ENCODE measurements around the gene DLGAP3. TPM values are rescaled to one million over a fixed set of nuclear protein-coding genes. Genes with fewer than 3 reads are reported as not detected.
A peak's percentile ranks its signal among the peaks of the same experiment; 100 is the strongest.

DLGAP3 gene
- total RNA-seq, 1 donor from 2014 or later = 0.18 TPM

DNA sequence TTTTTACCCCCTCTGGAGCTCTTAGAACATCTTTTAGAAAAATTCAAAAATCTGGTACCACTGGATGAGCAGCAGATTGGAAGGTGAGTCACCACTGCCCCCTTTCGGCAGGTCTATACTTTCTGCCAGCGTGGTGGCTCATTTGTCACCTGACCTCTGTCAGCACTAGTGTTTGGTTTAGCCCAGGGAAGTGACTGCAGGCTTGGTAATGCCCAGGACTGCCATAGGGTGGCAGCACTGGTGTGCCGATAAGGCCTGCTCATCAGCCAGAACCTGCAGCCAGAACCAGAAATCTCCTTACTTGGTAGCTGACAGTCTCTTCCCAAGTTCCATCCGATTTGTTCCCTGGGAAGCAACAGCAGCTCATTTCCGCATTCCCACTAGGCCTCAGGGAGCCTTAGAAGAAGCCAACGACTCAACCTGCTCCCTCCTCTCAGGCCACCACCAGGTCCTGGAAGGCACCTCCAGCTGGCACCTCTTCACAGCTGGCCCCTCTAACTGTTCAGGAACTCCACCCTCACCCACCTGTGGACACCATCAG lies 76.7 kb downstream of the DLGAP3 start:
- Histone ChIP-seq H3K27me3 (ENCODE audit: low read depth) (no peaks in the 10 kb centered on the region), H3K4me1 (peaks cover 22% of the 10 kb centered on the region), H3K27ac (peak overlapping the region; percentile 20), H3K36me3 (peaks cover 54% of the 10 kb centered on the region), H3K9me3 (no peaks in the 10 kb centered on the region), H3K4me3 (no peak overlapping the region)
- peak; percentile 96 for TF ChIP-seq CTCF (IDR thresholded peaks at IDR 0.05)
- intact Hi-C loops (cut with DNase I) = no loop called here
- DNase-seq (peak; percentile 89), ATAC-seq (peak; percentile 97 to 99)

- no peak overlapping the region for H3K27ac ChIP-seq
- no peaks in the 10 kb centered on the region for H3K27me3 ChIP-seq (ENCODE audit: low read depth)
- H3K4me1 ChIP-seq = peaks cover 20% of the 10 kb centered on the region
- no peaks in the 10 kb centered on the region for H3K9me3 ChIP-seq
- H3K36me3 ChIP-seq = peaks cover 57% of the 10 kb centered on the region
- no peak for TF ChIP-seq CTCF (IDR thresholded peaks at IDR 0.05)
- no peak overlapping the region for H3K4me3 ChIP-seq
- intact Hi-C loops (cut with DNase I) = no loop called here
- DNase-seq (peak; percentile 53), ATAC-seq (no peak)
These were observed 77.9 kb downstream of the DLGAP3 start for GRCh38 chr1:34851431-34852105.

DNA sequence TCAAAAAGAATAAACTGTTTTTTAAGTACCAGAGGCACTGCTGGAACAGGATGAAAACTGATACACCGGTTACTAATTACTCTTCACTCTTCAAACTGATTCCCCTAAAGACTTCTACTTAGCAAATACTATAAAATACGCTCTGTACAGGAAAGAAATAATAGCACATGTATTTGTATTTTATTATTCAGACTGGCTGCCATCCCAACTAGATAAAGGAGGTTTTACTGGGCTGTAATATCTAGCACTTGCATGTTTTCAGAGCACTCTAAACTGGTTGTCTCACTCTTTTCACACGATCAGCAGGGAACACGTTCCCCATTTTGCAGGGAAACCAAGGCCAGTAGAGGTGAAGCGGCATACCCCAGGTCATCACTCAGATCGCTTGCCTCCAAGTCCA lies 79.1 kb downstream of the DLGAP3 start:
- no peak for ATAC-seq
- Histone ChIP-seq H3K36me3 (peaks cover 52% of the 10 kb centered on the region), H3K4me3 (no peak overlapping the region), H3K27ac (no peak overlapping the region), H3K9me3 (no peaks in the 10 kb centered on the region), H3K27me3 (ENCODE audit: low read depth) (no peaks in the 10 kb centered on the region), H3K4me1 (peaks cover 24% of the 10 kb centered on the region)
- DNase-seq = no peak
- no peak for TF ChIP-seq CTCF (IDR thresholded peaks at IDR 0.05)
- intact Hi-C loops (cut with DNase I) = no loop called here

DNA sequence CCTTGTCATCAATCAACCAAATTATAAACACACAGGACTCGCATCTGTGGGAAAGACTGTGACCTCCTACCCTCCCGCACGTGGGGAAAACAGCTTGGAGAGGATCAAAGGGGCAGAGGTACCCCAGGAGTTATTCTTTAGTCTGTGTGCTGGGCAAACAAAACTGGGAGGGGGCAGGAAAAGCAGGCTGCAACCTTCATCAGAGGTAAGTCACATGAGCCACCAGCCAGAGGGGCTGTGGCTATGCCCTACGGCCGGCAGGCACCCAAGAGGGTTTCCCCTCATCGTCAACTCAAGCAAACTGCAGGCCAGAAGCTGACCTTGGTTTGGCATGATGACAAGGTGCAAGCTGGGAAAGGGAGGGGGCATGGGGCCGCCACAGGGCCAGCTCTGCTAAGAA lies 82.4 kb downstream of the DLGAP3 start:
- DNase-seq = no peak
- TF ChIP-seq CTCF (IDR thresholded peaks at IDR 0.05) = no peak
- H3K27ac ChIP-seq = no peak overlapping the region
- H3K27me3 ChIP-seq (ENCODE audit: low read depth) = no peaks in the 10 kb centered on the region
- peaks cover 27% of the 10 kb centered on the region for H3K36me3 ChIP-seq
- no peak overlapping the region for H3K4me3 ChIP-seq
- H3K4me1 ChIP-seq = peaks cover 43% of the 10 kb centered on the region
- no peaks in the 10 kb centered on the region for H3K9me3 ChIP-seq
- intact Hi-C loops (cut with DNase I) = no loop called here
- ATAC-seq = no peak

GRCh38 chr1:34846265-34846664 lies 83.2 kb downstream of the DLGAP3 start:
- H3K4me1 ChIP-seq = peaks cover 41% of the 10 kb centered on the region
- intact Hi-C loops (cut with DNase I) = no loop called here

More at GRCh38 chr1:34846265-34846664, 83.2 kb downstream of the DLGAP3 start:
- Histone ChIP-seq H3K4me3 (no peak overlapping the region), H3K9me3 (no peaks in the 10 kb centered on the region), H3K27ac (no peak overlapping the region), H3K36me3 (peaks cover 27% of the 10 kb centered on the region), H3K27me3 (ENCODE audit: low read depth) (no peaks in the 10 kb centered on the region)
- TF ChIP-seq CTCF (IDR thresholded peaks at IDR 0.05) = no peak
- DNase-seq = no peak
- ATAC-seq = no peak

Measured in lower lobe of right lung (tissue), 2 donors.